C4-2B (cell line): ENCODE results near the gene CLMN.

Source experiments
- CTCF ChIP-seq: fragments of 450-650 bp; conservative IDR thresholded peaks from 2 replicates; pipeline ENCODE4 v1.5.1; 2017; ENCODE audit warnings: mild to moderate bottlenecking
- ZFX ChIP-seq: fragments of 450-650 bp; IDR thresholded peaks from 2 replicates; pipeline ENCODE4 v1.6.1; 2017

- TF ChIP-seq CTCF (no peak), ZFX (no peak)
Observed at GRCh38 chr14:95293449-95293848, 26.3 kb downstream of the CLMN start.
